ENCODE results near the gene MRPL44.

Gene MRPL44

GRCh38 chr2:223969856-223970255, 12.6 kb downstream of the MRPL44 start:
- no peak for DNase-seq (ENCODE audit: low read depth in 2 of 2, low spot score in 1 of 2)

GRCh38 chr2:223970343-223971128, 13.3 kb downstream of the MRPL44 start:
- peak in 1 of 2 donors; percentile 17 for DNase-seq (ENCODE audit: low read depth in 2 of 2, low spot score in 1 of 2)

- DNase-seq (ENCODE audit: low read depth in 2 of 2, low spot score in 1 of 2), result no peak
These were observed 14.5 kb downstream of the MRPL44 start for GRCh38 chr2:223971731-223972130.

- no peak for DNase-seq (ENCODE audit: low read depth in 2 of 2, low spot score in 1 of 2)
These were observed 15.4 kb downstream of the MRPL44 start for GRCh38 chr2:223972656-223973102.

GRCh38 chr2:223973606-223974005, 16.3 kb downstream of the MRPL44 start:
- DNase-seq (ENCODE audit: low read depth in 2 of 2, low spot score in 1 of 2), result no peak

GRCh38 chr2:223976635-223977226, 19.5 kb downstream of the MRPL44 start:
- DNase-seq (ENCODE audit: low read depth in 2 of 2, low spot score in 1 of 2), result no peak

GRCh38 chr2:223978451-223978850, 21.2 kb downstream of the MRPL44 start:
- no peak for DNase-seq (ENCODE audit: low read depth in 2 of 2, low spot score in 1 of 2)

- DNase-seq (ENCODE audit: low read depth in 2 of 2, low spot score in 1 of 2), result no peak
These were observed 22.6 kb downstream of the MRPL44 start for GRCh38 chr2:223979730-223980396.

- no peak for DNase-seq (ENCODE audit: low read depth in 2 of 2, low spot score in 1 of 2)
These were observed 23.1 kb downstream of the MRPL44 start for GRCh38 chr2:223980397-223980735.

GRCh38 chr2:223980803-223981202, 23.5 kb downstream of the MRPL44 start:
- DNase-seq (ENCODE audit: low read depth in 2 of 2, low spot score in 1 of 2), result no peak

- no peak for DNase-seq (ENCODE audit: low read depth in 2 of 2, low spot score in 1 of 2)
These were observed 24.0 kb downstream of the MRPL44 start for GRCh38 chr2:223981241-223981640.

- no peak for DNase-seq (ENCODE audit: low read depth in 2 of 2, low spot score in 1 of 2)
These were observed 32.1 kb downstream of the MRPL44 start for GRCh38 chr2:223989206-223989855.

GRCh38 chr2:223989856-223990232, 32.6 kb downstream of the MRPL44 start:
- no peak for DNase-seq (ENCODE audit: low read depth in 2 of 2, low spot score in 1 of 2)

GRCh38 chr2:223991611-223992010, 34.3 kb downstream of the MRPL44 start:
- DNase-seq (ENCODE audit: low read depth in 2 of 2, low spot score in 1 of 2), result no peak

- DNase-seq (ENCODE audit: low read depth in 2 of 2, low spot score in 1 of 2), result peak; percentile 3 to 35
These were observed 36.5 kb downstream of the MRPL44 start for GRCh38 chr2:223993634-223994232.

GRCh38 chr2:223994562-223995162, 37.4 kb downstream of the MRPL44 start:
- no peak for DNase-seq (ENCODE audit: low read depth in 2 of 2, low spot score in 1 of 2)

- no peak for DNase-seq (ENCODE audit: low read depth in 2 of 2, low spot score in 1 of 2)
These were observed 38.3 kb downstream of the MRPL44 start for GRCh38 chr2:223995569-223995968.

- DNase-seq (ENCODE audit: low read depth in 2 of 2, low spot score in 1 of 2), result no peak
These were observed 39.1 kb downstream of the MRPL44 start for GRCh38 chr2:223996391-223996790.

GRCh38 chr2:223997938-223998337, 40.7 kb downstream of the MRPL44 start:
- no peak for DNase-seq (ENCODE audit: low read depth in 2 of 2, low spot score in 1 of 2)

- DNase-seq (ENCODE audit: low read depth in 2 of 2, low spot score in 1 of 2), result no peak
These were observed 41.7 kb downstream of the MRPL44 start for GRCh38 chr2:223998948-223999347.

- DNase-seq (ENCODE audit: low read depth in 2 of 2, low spot score in 1 of 2), result no peak
These were observed 42.6 kb downstream of the MRPL44 start for GRCh38 chr2:223999862-224000261.

Data from stimulated activated CD8-positive, alpha-beta memory T cell treated with anti-CD3 and anti-CD28 coated beads, Interleukin-4, amount 100 ng/mL, for 1 hour (primary cell).